Neural cell (in vitro differentiated cells): ENCODE results near the gene EMC9.

ENCODE experiments used
- EP300 ChIP-seq: fragments of 450-650 bp; conservative IDR thresholded peaks from 2 replicates; pipeline ENCODE4 v1.6.1; 2014; ENCODE audit warnings: antibody characterized with exemption, mild to moderate bottlenecking, moderate library complexity; ENCODE audit not compliant: poor library complexity, severe bottlenecking
- EZH2 ChIP-seq: fragments of 200-600, 300-800 bp; shearing (Covaris generic), sonication (generic); IDR thresholded peaks from 2 replicates; pipeline ENCODE4 v1.6.1; 2014; ENCODE audit warnings: antibody characterized with exemption, low read length, borderline replicate concordance, mild to moderate bottlenecking; ENCODE audit not compliant: insufficient read depth, poor library complexity, severe bottlenecking
- POLR2AphosphoS5 ChIP-seq: IDR thresholded peaks from 2 replicates; pipeline ENCODE4 v1.6.1; 2012
- RAD21 ChIP-seq: fragments of 450-650 bp; conservative IDR thresholded peaks from 2 replicates; pipeline ENCODE4 v1.6.1; 2014; ENCODE audit warnings: antibody characterized with exemption, mild to moderate bottlenecking, moderate library complexity
- REST ChIP-seq: IDR thresholded peaks from 2 replicates; pipeline ENCODE4 v1.6.1; 2012; ENCODE audit warnings: borderline replicate concordance
- TAF1 ChIP-seq: IDR thresholded peaks from 2 replicates; pipeline ENCODE4 v1.6.1; 2012; ENCODE audit warnings: low read depth
- TF ChIP-seq, protein P1 (sequence below): fragments of 450-650 bp; IDR thresholded peaks from 2 replicates; pipeline ENCODE4 v1.5.1; 2014; ENCODE audit warnings: antibody characterized with exemption, mild to moderate bottlenecking, moderate library complexity; ENCODE audit not compliant: poor library complexity, severe bottlenecking

DNA sequence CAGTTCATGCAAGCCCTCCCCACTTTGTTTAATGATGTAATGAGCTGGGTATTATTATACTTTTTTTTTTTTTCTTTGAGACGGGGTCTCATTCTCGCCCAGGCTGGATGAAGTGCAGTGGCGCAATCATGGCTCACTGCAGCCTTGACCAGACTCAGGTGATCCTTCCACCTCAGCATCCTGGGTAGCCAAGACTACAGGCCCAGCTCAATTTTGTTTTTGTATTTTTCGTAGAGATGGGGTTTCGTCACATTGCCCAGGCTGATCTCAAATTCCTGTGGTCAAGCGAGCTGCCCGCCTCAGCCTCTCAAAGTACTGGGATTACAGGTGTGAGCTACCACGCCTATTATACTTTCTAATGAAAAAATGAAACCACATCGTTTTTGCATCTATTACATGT is 31.3 kb downstream of the EMC9 start:
- TF ChIP-seq, protein P1, sequence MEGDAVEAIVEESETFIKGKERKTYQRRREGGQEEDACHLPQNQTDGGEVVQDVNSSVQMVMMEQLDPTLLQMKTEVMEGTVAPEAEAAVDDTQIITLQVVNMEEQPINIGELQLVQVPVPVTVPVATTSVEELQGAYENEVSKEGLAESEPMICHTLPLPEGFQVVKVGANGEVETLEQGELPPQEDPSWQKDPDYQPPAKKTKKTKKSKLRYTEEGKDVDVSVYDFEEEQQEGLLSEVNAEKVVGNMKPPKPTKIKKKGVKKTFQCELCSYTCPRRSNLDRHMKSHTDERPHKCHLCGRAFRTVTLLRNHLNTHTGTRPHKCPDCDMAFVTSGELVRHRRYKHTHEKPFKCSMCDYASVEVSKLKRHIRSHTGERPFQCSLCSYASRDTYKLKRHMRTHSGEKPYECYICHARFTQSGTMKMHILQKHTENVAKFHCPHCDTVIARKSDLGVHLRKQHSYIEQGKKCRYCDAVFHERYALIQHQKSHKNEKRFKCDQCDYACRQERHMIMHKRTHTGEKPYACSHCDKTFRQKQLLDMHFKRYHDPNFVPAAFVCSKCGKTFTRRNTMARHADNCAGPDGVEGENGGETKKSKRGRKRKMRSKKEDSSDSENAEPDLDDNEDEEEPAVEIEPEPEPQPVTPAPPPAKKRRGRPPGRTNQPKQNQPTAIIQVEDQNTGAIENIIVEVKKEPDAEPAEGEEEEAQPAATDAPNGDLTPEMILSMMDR: no peak
- no peak for TF ChIP-seq RAD21
- TF ChIP-seq EP300: no peak
- no peak for TF ChIP-seq EZH2
- TF ChIP-seq REST: no peak
- TF ChIP-seq POLR2AphosphoS5: no peak
- TF ChIP-seq TAF1: no peak
